ENCODE data around the gene UBE2A. TPM values are rescaled to one million over a fixed set of nuclear protein-coding genes. Genes with fewer than 3 reads are reported as not detected.
A peak's percentile ranks its signal among the peaks of the same experiment; 100 is the strongest.

Gene UBE2A
- total RNA-seq, 3 donors from 2014 or later = 30.5 to 35.4 (median 34.9) TPM

DNA sequence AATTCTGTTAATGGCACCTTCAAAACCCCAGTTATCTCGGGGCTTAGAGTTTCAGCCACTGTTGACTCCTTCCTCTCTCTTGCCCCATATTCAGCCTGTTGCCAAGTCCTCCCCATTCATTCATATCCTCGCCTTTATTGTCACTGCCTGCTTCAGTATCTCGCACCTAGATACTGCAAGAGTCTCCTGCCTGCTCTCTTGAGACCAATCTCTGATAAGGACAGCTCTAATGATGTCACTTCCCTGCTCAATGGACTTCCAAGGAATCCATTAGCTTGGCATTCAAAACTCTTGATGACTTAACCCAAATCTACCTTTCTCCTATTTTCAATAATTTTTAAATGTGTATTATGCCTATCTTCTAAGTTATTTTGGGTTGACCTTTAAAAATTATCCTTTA is 1.1 kb upstream of the UBE2A start:
- intact Hi-C loops (cut with DNase I; ENCODE audit: low total_unique reads) = no loop called here
- H3K36me3 ChIP-seq = no peaks in the 10 kb centered on the region
- no peaks in the 10 kb centered on the region for H3K4me1 ChIP-seq
- TF ChIP-seq POLR2AphosphoS5 (IDR thresholded peaks at IDR 0.05) = no peak
- TF ChIP-seq POLR2A (IDR thresholded peaks at IDR 0.05) = no peak
- TF ChIP-seq, protein P1, sequence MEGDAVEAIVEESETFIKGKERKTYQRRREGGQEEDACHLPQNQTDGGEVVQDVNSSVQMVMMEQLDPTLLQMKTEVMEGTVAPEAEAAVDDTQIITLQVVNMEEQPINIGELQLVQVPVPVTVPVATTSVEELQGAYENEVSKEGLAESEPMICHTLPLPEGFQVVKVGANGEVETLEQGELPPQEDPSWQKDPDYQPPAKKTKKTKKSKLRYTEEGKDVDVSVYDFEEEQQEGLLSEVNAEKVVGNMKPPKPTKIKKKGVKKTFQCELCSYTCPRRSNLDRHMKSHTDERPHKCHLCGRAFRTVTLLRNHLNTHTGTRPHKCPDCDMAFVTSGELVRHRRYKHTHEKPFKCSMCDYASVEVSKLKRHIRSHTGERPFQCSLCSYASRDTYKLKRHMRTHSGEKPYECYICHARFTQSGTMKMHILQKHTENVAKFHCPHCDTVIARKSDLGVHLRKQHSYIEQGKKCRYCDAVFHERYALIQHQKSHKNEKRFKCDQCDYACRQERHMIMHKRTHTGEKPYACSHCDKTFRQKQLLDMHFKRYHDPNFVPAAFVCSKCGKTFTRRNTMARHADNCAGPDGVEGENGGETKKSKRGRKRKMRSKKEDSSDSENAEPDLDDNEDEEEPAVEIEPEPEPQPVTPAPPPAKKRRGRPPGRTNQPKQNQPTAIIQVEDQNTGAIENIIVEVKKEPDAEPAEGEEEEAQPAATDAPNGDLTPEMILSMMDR (IDR thresholded peaks at IDR 0.05) = no peak
- peak overlapping the region; percentile 92 to 94 for H3K27ac ChIP-seq
- H3K27me3 ChIP-seq = peaks cover 0 to 8% of the 10 kb centered on the region in 2 donors
- no peak for DNase-seq (ENCODE audit: low spot score in 2 of 2)
- H3K9me3 ChIP-seq = no peaks in the 10 kb centered on the region
- peak overlapping the region; percentile 67 to 72 (median 69) for H3K4me3 ChIP-seq

DNA sequence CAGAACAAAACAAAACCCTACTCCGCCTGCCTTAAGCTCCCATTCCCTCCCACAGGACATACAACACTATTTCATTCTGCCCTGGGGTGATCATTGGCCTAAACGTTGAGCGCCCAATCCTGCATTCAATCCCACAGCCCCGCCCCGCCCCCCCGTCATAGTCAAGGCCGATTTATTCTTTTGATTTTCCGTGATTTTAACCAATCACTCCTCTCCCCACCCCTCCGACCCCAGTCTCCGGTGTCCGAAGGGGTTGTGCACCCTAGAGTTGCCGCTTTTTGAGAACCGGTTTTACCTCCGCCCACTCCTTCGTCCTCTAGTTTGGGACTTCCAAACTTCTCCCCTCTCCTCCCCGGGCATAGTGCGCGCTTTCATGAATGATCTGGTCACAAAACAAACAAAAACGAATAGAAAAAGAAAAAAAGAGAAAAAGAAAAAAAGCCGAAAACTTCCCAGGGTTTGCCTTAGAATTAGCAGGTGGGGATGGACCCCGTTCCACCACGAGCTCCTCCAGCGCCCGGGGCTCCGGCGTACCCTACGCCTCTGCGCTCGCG is 446 bp upstream of the UBE2A start:
- peaks cover 0 to 8% of the 10 kb centered on the region in 2 donors for H3K27me3 ChIP-seq
- peak in 1 of 3 donors; percentile 78 for TF ChIP-seq POLR2AphosphoS5 (IDR thresholded peaks at IDR 0.05)
- TF ChIP-seq, protein P1 (IDR thresholded peaks at IDR 0.05) = no peak
- H3K27ac ChIP-seq = peak overlapping the region; percentile 92 to 94
- intact Hi-C loops (cut with DNase I; ENCODE audit: low total_unique reads) = no loop called here
- peak overlapping the region; percentile 67 to 72 (median 69) for H3K4me3 ChIP-seq
- DNase-seq (ENCODE audit: low spot score in 2 of 2) = no peak
- no peaks in the 10 kb centered on the region for H3K9me3 ChIP-seq
- H3K36me3 ChIP-seq = no peaks in the 10 kb centered on the region
- no peaks in the 10 kb centered on the region for H3K4me1 ChIP-seq

DNA sequence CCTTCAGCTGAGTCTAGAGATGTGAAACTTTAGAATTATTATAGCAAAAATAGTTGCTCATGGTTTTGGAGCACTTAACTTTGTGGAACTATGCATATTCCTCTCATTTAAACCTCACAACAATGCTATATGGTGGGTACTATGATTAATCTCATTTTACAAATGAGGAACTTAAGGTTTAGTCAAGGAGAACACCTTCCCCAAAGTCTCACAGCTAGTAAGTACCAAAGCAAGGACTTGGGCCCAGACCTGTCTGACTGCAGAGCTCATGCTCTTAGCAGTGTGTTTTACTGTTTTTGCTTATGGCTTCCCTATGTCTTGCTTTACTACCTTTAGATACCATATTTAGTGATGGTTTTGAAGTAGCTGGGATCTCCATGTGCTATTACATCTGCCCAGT is 5.1 kb downstream of the UBE2A start:
- TF ChIP-seq, protein P1 (IDR thresholded peaks at IDR 0.05) = no peak
- no peak for TF ChIP-seq POLR2AphosphoS5 (IDR thresholded peaks at IDR 0.05)
- no peak for TF ChIP-seq POLR2A (IDR thresholded peaks at IDR 0.05)
- Histone ChIP-seq H3K27ac (no peak overlapping the region), H3K9me3 (no peaks in the 10 kb centered on the region), H3K36me3 (no peaks in the 10 kb centered on the region), H3K4me3 (no peak overlapping the region), H3K27me3 (peaks cover 0 to 6% of the 10 kb centered on the region in 2 donors), H3K4me1 (no peaks in the 10 kb centered on the region)
- intact Hi-C loops (cut with DNase I; ENCODE audit: low total_unique reads) = no loop called here
- no peak for DNase-seq (ENCODE audit: low spot score in 2 of 2)

DNA sequence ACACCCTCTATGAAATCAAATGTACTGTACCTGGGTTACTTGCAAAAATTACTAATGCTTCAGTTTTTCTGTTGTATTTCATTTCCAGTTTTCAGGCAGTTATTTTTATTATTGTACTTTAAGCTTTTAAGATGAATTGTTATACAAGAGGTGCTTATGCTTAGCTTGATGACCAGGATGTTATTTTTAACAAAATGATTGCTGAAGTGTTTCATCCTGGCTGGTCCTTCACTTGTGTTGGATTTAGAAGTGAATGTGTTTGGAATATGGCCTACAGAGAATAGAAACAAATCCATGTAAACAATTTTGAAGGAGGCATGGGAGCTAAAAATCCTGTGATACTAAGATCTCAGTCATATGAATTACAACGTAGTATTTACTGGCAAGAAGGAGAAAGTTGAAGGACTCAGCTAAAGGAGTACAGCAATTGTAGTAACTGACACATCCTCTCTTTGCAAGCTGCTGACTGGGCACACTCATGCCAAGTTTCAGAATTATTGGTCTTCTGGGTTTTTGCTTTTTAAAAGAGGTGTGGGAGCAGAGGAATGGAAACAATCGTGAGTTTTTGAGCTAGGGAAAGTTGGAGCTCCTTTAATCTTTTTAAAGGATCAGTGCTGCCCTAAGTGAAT is 9.2 kb downstream of the UBE2A start:
- Histone ChIP-seq H3K9me3 (no peaks in the 10 kb centered on the region), H3K36me3 (no peaks in the 10 kb centered on the region), H3K4me1 (no peaks in the 10 kb centered on the region), H3K27me3 (peaks cover 0 to 8% of the 10 kb centered on the region in 2 donors), H3K27ac (no peak overlapping the region), H3K4me3 (no peak overlapping the region)
- TF ChIP-seq POLR2AphosphoS5 (IDR thresholded peaks at IDR 0.05) (no peak), POLR2A (IDR thresholded peaks at IDR 0.05) (no peak)
- TF ChIP-seq, protein P1 (IDR thresholded peaks at IDR 0.05) = no peak
- intact Hi-C loops (cut with DNase I; ENCODE audit: low total_unique reads) = no loop called here
- DNase-seq (ENCODE audit: low spot score in 2 of 2) = no peak

DNA sequence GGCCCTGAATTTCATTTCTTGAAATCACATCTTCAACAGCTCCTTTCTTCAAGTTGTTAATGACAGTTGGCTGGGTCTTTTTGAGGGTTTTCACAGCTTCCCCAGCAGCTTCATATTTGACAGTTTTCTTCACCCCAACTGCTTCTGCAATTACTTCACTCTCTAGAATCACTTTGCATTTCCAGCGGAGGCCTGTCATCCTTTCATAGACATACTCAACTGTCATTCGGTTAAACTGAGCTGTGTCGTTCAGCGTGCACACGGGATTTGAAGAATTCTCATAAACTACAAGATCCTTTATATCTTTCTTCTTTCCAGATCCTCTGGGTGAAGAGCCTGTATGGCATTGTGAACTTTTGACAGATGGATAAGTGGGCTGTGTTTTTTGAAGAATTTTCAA is 15.4 kb downstream of the UBE2A start:
- Histone ChIP-seq H3K4me3 (no peak overlapping the region), H3K4me1 (no peaks in the 10 kb centered on the region), H3K36me3 (no peaks in the 10 kb centered on the region), H3K9me3 (no peaks in the 10 kb centered on the region), H3K27me3 (peaks cover 0 to 14% of the 10 kb centered on the region in 2 donors), H3K27ac (no peak overlapping the region)
- TF ChIP-seq, protein P1 (IDR thresholded peaks at IDR 0.05) = no peak
- TF ChIP-seq POLR2AphosphoS5 (IDR thresholded peaks at IDR 0.05) (no peak), POLR2A (IDR thresholded peaks at IDR 0.05) (no peak)
- DNase-seq (ENCODE audit: low spot score in 2 of 2) = no peak
- intact Hi-C loops (cut with DNase I; ENCODE audit: low total_unique reads) = no loop called here

Measured in breast epithelium (tissue), 4 donors.